GM19455 (cell line): ENCODE data around the gene CAPN3.

ENCODE experiments used
- ATAC-seq: cut with Tn5 transposase; IDR thresholded peaks from one replicate; pipeline ENCODE4 v1.9.1; 2021; ENCODE audit not compliant: unreplicated experiment

The CAPN3 gene

GRCh38 chr15:42355291-42355690 lies 4.0 kb upstream of the CAPN3 start:
- no peak for ATAC-seq

GRCh38 chr15:42356851-42357250 lies 2.5 kb upstream of the CAPN3 start:
- ATAC-seq, result no peak

- no peak for ATAC-seq
Measured at GRCh38 chr15:42358141-42358540, 1.2 kb upstream of the CAPN3 start.

GRCh38 chr15:42359985-42360384 lies 684 bp downstream of the CAPN3 start:
- ATAC-seq, result no peak

- ATAC-seq, result no peak
Measured at GRCh38 chr15:42360535-42361112, 1.3 kb downstream of the CAPN3 start.

- no peak for ATAC-seq
Measured at GRCh38 chr15:42363487-42363886, 4.2 kb downstream of the CAPN3 start.

- ATAC-seq, result no peak
Measured at GRCh38 chr15:42363942-42364341, 4.6 kb downstream of the CAPN3 start.

- no peak for ATAC-seq
Measured at GRCh38 chr15:42364529-42364928, 5.2 kb downstream of the CAPN3 start.

- no peak for ATAC-seq
Measured at GRCh38 chr15:42365921-42366550, 6.7 kb downstream of the CAPN3 start.

- no peak for ATAC-seq
Measured at GRCh38 chr15:42367041-42367440, 7.7 kb downstream of the CAPN3 start.

GRCh38 chr15:42368096-42368495 lies 8.8 kb downstream of the CAPN3 start:
- no peak for ATAC-seq

GRCh38 chr15:42371096-42371495 lies 11.8 kb downstream of the CAPN3 start:
- no peak for ATAC-seq

GRCh38 chr15:42373274-42373673 lies 14.0 kb downstream of the CAPN3 start:
- ATAC-seq, result no peak

GRCh38 chr15:42373936-42374335 lies 14.6 kb downstream of the CAPN3 start:
- no peak for ATAC-seq

GRCh38 chr15:42374810-42375209 lies 15.5 kb downstream of the CAPN3 start:
- no peak for ATAC-seq

GRCh38 chr15:42375252-42375651 lies 16.0 kb downstream of the CAPN3 start:
- ATAC-seq, result no peak

- no peak for ATAC-seq
Measured at GRCh38 chr15:42375941-42376340, 16.6 kb downstream of the CAPN3 start.

GRCh38 chr15:42378011-42378410 lies 18.7 kb downstream of the CAPN3 start:
- no peak for ATAC-seq

- ATAC-seq, result no peak
Measured at GRCh38 chr15:42384597-42384996, 25.3 kb downstream of the CAPN3 start.

- ATAC-seq, result no peak
Measured at GRCh38 chr15:42385206-42385979, 26.1 kb downstream of the CAPN3 start.

- no peak for ATAC-seq
Measured at GRCh38 chr15:42385980-42386700, 26.8 kb downstream of the CAPN3 start.

GRCh38 chr15:42387603-42388002 lies 28.3 kb downstream of the CAPN3 start:
- ATAC-seq, result no peak
